Measurements from ENCODE around the gene IMP4. TPM values are rescaled to one million over a fixed set of nuclear protein-coding genes. Genes with fewer than 3 reads are reported as not detected.
A peak's percentile ranks its signal among the peaks of the same experiment; 100 is the strongest.

IMP4 gene
- total RNA-seq, 1 donor from 2014 or later = 140 TPM

GRCh38 chr2:130355172-130355577 lies 12.5 kb downstream of the IMP4 start:
- intact Hi-C loops (cut with micrococcal nuclease) = loop anchor here (1.0 kb wide), 2 partner anchors 13 to 36 kb away; partner anchors contain the start of gene IMP4
- no peak for ATAC-seq (ENCODE audit: low read depth)
- Mint-ChIP-seq H3K4me3 (peak overlapping the region; percentile 83), H3K27ac (no peak overlapping the region), H3K27me3 (no peaks in the 10 kb centered on the region), H3K36me3 (ENCODE audit: low read depth) (no peaks in the 10 kb centered on the region), H3K4me1 (peaks cover 31% of the 10 kb centered on the region), H3K9me3 (no peaks in the 10 kb centered on the region)
- TF ChIP-seq, protein P1, sequence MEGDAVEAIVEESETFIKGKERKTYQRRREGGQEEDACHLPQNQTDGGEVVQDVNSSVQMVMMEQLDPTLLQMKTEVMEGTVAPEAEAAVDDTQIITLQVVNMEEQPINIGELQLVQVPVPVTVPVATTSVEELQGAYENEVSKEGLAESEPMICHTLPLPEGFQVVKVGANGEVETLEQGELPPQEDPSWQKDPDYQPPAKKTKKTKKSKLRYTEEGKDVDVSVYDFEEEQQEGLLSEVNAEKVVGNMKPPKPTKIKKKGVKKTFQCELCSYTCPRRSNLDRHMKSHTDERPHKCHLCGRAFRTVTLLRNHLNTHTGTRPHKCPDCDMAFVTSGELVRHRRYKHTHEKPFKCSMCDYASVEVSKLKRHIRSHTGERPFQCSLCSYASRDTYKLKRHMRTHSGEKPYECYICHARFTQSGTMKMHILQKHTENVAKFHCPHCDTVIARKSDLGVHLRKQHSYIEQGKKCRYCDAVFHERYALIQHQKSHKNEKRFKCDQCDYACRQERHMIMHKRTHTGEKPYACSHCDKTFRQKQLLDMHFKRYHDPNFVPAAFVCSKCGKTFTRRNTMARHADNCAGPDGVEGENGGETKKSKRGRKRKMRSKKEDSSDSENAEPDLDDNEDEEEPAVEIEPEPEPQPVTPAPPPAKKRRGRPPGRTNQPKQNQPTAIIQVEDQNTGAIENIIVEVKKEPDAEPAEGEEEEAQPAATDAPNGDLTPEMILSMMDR (IDR thresholded peaks at IDR 0.05) = no peak
- POLR2A ChIA-PET = interaction anchor here (0.7 to 4.2 kb wide), 4 partner anchors 8 to 22 kb away, joined by 3 to 43 read pairs (median 3); partner anchors contain the start of gene IMP4
- DNase-seq = no peak
- CTCF ChIA-PET = interaction anchor here (1.3 kb wide), 1 partner anchor 21 kb away, joined by 5 read pairs; no protein-coding TSS in a partner anchor

- Mint-ChIP-seq H3K9me3 (no peaks in the 10 kb centered on the region), H3K36me3 (ENCODE audit: low read depth) (no peaks in the 10 kb centered on the region), H3K4me3 (peak within 1 kb of the TSS; percentile 83), H3K27me3 (no peaks in the 10 kb centered on the region), H3K4me1 (peaks cover 31% of the 10 kb centered on the region), H3K27ac (no peak within 1 kb of the TSS)
- DNase-seq (peak; percentile 59), ATAC-seq (ENCODE audit: low read depth) (peak; percentile 96)
- POLR2A ChIA-PET = interaction anchor here (0.9 to 4.2 kb wide), 3 partner anchors 9 to 20 kb away, joined by 3 to 43 read pairs (median 3); partner anchors contain the start of gene IMP4
- intact Hi-C loops (cut with micrococcal nuclease) = loop anchor here (1.0 kb wide), 3 partner anchors 14 to 35 kb away; partner anchors contain the start of gene IMP4
- TF ChIP-seq, protein P1 (IDR thresholded peaks at IDR 0.05) = no peak
- CTCF ChIA-PET = interaction anchor here (0.7 to 1.3 kb wide), 2 partner anchors 14 to 21 kb away, joined by 3 to 5 read pairs; a partner anchor contains a TSS
Measured at GRCh38 chr2:130355578-130356431, 13.1 kb downstream of the IMP4 start, which contains the start of gene PTPN18. Gene PTPN18, plus strand, starts transcription at chr2:130356056. Its CDS starts 52 bp downstream, at chr2:130356108.

DNA sequence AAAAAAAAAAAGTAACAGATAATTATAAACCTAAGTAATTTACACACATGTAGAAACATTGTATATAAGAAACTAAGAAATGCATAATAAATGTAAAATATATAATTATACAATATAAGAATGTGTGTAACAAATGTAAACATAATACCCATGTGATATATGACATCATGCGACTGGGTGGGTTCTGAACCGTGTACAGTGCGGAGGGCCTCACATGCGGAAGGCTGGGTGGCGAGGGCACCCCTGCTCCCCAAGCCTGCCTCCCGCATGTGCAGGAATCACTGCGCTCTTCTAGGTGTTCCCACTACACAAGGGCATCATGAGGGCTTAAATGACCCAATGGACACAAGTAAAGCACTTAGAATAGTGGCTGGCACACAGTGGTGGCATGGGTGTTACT lies 15.2 kb downstream of the IMP4 start:
- intact Hi-C loops (cut with micrococcal nuclease) = no loop called here
- CTCF ChIA-PET = no interaction called here
- no peaks in the 10 kb centered on the region for H3K27me3 Mint-ChIP-seq
- no peak for DNase-seq
- no peaks in the 10 kb centered on the region for H3K9me3 Mint-ChIP-seq
- H3K4me1 Mint-ChIP-seq = peaks cover 18% of the 10 kb centered on the region
- no peak overlapping the region for H3K27ac Mint-ChIP-seq
- no peaks in the 10 kb centered on the region for H3K36me3 Mint-ChIP-seq (ENCODE audit: low read depth)
- TF ChIP-seq, protein P1 (IDR thresholded peaks at IDR 0.05) = no peak
- POLR2A ChIA-PET = interaction anchor here (0.7 kb wide), 1 partner anchor 10 kb away, joined by 9 read pairs; no protein-coding TSS in a partner anchor
- H3K4me3 Mint-ChIP-seq = no peak overlapping the region
- ATAC-seq (ENCODE audit: low read depth) = no peak

GRCh38 chr2:130358420-130359350 lies 16.0 kb downstream of the IMP4 start:
- H3K4me3 Mint-ChIP-seq = no peak overlapping the region
- H3K4me1 Mint-ChIP-seq = peaks cover 11% of the 10 kb centered on the region
- intact Hi-C loops (cut with micrococcal nuclease) = no loop called here
- POLR2A ChIA-PET = no interaction called here
- TF ChIP-seq, protein P1 (IDR thresholded peaks at IDR 0.05) = no peak
- H3K9me3 Mint-ChIP-seq = no peaks in the 10 kb centered on the region
- ATAC-seq (ENCODE audit: low read depth) (no peak), DNase-seq (no peak)
- no peak overlapping the region for H3K27ac Mint-ChIP-seq
- no peaks in the 10 kb centered on the region for H3K36me3 Mint-ChIP-seq (ENCODE audit: low read depth)
- no peaks in the 10 kb centered on the region for H3K27me3 Mint-ChIP-seq
- CTCF ChIA-PET = interaction anchor here (0.5 kb wide), 1 partner anchor 38 kb away, joined by 3 read pairs; no protein-coding TSS in a partner anchor

Measured in activated B cell treated with CpG ODN at 0.5 μM for 24 hours (primary cell).